Endodermal cell (in vitro differentiated cells): ENCODE measurements around the gene SHC2. TPM values are rescaled to one million over a fixed set of nuclear protein-coding genes. Genes with fewer than 3 reads are reported as not detected.

Source experiments
- DNase-seq: peaks from one replicate; pipeline ENCODE4 v3.0.0-alpha.2; 2017
- H3K27ac ChIP-seq: 2 replicates; pipeline ENCODE4 v1.5.1; 2013; ENCODE audit warnings: mild to moderate bottlenecking, low read depth, low read length, moderate library complexity
- H3K27me3 ChIP-seq: 2 replicates; pipeline ENCODE4 v1.6.1; 2013; ENCODE audit warnings: mild to moderate bottlenecking, low read length, moderate library complexity; ENCODE audit not compliant: insufficient read depth, control insufficient read depth, poor library complexity, severe bottlenecking
- H3K36me3 ChIP-seq: 2 replicates; pipeline ENCODE4 v1.7.0; 2013; ENCODE audit warnings: mild to moderate bottlenecking, low read length, moderate library complexity; ENCODE audit not compliant: control insufficient read depth, insufficient read depth
- H3K4me1 ChIP-seq: one replicate; pipeline ENCODE4 v1.7.0; 2013; ENCODE audit warnings: low read length; ENCODE audit not compliant: control insufficient read depth, insufficient read depth
- H3K4me3 ChIP-seq: 2 replicates; pipeline ENCODE4 v1.5.1; 2013; ENCODE audit warnings: mild to moderate bottlenecking, low read length, moderate library complexity
- H3K9ac ChIP-seq: 2 replicates; pipeline ENCODE4 v1.6.1; 2013; ENCODE audit warnings: mild to moderate bottlenecking, low read length, moderate library complexity; ENCODE audit not compliant: poor library complexity, severe bottlenecking; ENCODE audit errors: extremely low read depth
- H3K9me3 ChIP-seq: 2 replicates; pipeline ENCODE4 v1.6.1; 2013; ENCODE audit warnings: mild to moderate bottlenecking, low read length, moderate library complexity; ENCODE audit not compliant: control insufficient read depth
- H3K27ac Mint-ChIP-seq: 2 replicates; pipeline ENCODE4 v1.8.0; 2020; ENCODE audit warnings: mixed read lengths
- H3K27me3 Mint-ChIP-seq: 2 replicates; pipeline ENCODE4 v1.8.0; 2021; ENCODE audit warnings: mild to moderate bottlenecking, mixed read lengths; ENCODE audit not compliant: insufficient read depth
- H3K36me3 Mint-ChIP-seq: 2 replicates; pipeline ENCODE4 v1.8.0; 2020; ENCODE audit warnings: low read depth, mixed read lengths
- H3K4me1 Mint-ChIP-seq: 2 replicates; pipeline ENCODE4 v1.8.0; 2020; ENCODE audit warnings: mixed read lengths
- H3K4me3 Mint-ChIP-seq: 2 replicates; pipeline ENCODE4 v1.8.0; 2020; ENCODE audit warnings: mild to moderate bottlenecking, moderate library complexity, mixed read lengths
- H3K9me3 Mint-ChIP-seq: 2 replicates; pipeline ENCODE4 v1.8.0; 2020; ENCODE audit warnings: mild to moderate bottlenecking, mixed read lengths
- CTCF ChIP-seq: fragments of 200-600 bp; sonication (generic); conservative IDR thresholded peaks from 2 replicates; pipeline ENCODE4 v1.5.0; 2021; ENCODE audit warnings: antibody characterized with exemption, mild to moderate bottlenecking
- WGBS, 2 experiments: methylation state at CpG; one replicate each; pipeline versions ENCODE4 v1.1.5 to v1.1.7; 2013; ENCODE audit warnings: missing lambda C conversion rate in 2 of 2, mixed read lengths in 1 of 2; ENCODE audit not compliant: insufficient coverage in 1 of 2, insufficient read length in 1 of 2; 5-methylcytosine and 5-hydroxymethylcytosine counted together
- total RNA-seq, 2 donors: library from RNA; stranded (reverse); fragmentation: NEBNext Ultra II Directional in 1 of 2; extraction: Animal tissue kit (Norgen Biotek cat#: 25700) in 1 of 2; gene quantifications; 2 replicates in 1 of 2; 3 replicates in 1 of 2; pipeline ENCODE4 v1.2.1, GENCODE V29; 2021

Gene SHC2
- total RNA-seq, 2 donors from 2014 or later: 56.5 to 93.0 TPM

- H3K4me1 ChIP-seq: no peaks in the 10 kb centered on the region
- Mint-ChIP-seq H3K27ac (no peak overlapping the region), H3K4me3 (peak overlapping the region; percentile 53), H3K36me3 (no peaks in the 10 kb centered on the region), H3K27me3 (peaks cover 10% of the 10 kb centered on the region), H3K9me3 (no peaks in the 10 kb centered on the region), H3K4me1 (peaks cover 8% of the 10 kb centered on the region)
- 0 to 8% methylated on average over 7 to 26 of the region's 30 CpGs for WGBS, 2 experiments
- H3K36me3 ChIP-seq: no peaks in the 10 kb centered on the region
- H3K4me3 ChIP-seq: peak overlapping the region; percentile 73
- H3K9me3 ChIP-seq: no peaks in the 10 kb centered on the region
- peak overlapping the region; percentile 15 for H3K9ac ChIP-seq
- peak; percentile 67 for DNase-seq
- no peak for TF ChIP-seq CTCF
- H3K27me3 ChIP-seq: peaks cover 11% of the 10 kb centered on the region
- no peak overlapping the region for H3K27ac ChIP-seq
These were observed 52.4 kb downstream of the SHC2 start for GRCh38 chr19:408441-408901.

- 86 to 87% methylated on average over 54 to 70 of the region's 70 CpGs for WGBS, 2 experiments
- Mint-ChIP-seq H3K9me3 (no peaks in the 10 kb centered on the region), H3K4me3 (peak overlapping the region; percentile 53), H3K27me3 (peaks cover 10% of the 10 kb centered on the region), H3K36me3 (no peaks in the 10 kb centered on the region), H3K4me1 (peaks cover 8% of the 10 kb centered on the region), H3K27ac (no peak overlapping the region)
- Histone ChIP-seq H3K4me1 (no peaks in the 10 kb centered on the region), H3K27me3 (peaks cover 11% of the 10 kb centered on the region), H3K27ac (no peak overlapping the region), H3K36me3 (no peaks in the 10 kb centered on the region), H3K9ac (peak overlapping the region; percentile 15), H3K4me3 (peak overlapping the region; percentile 73), H3K9me3 (no peaks in the 10 kb centered on the region)
- TF ChIP-seq CTCF: no peak
- peak; percentile 53 for DNase-seq
These were observed 53.1 kb downstream of the SHC2 start for GRCh38 chr19:407511-408440.

DNA sequence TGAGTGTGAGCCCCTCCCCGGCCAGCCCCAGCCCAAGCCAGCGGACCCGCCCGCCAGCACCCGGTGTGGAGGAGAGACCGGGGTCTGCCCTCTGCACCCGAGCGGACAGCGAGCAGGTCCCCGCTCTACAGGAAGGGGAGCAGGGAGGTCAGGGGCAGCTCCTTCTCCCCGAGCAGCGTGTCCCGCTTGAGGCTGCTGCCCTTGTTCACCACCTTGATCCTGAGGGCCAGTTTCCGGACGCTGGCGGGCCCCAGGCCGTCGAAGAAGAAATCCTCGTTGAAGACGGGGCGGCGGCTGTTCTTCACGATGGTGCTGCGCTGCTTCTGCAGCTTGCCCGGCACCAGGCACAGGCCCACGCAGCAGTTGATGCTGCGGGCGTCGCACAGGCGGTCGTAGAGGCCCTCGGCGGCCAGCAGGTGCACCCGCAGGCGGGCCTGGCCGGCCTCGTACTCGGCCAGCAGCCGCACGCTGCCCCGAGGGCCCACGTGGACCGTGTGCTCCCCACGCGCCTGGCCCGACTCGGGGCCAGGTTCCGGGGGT, 53.8 kb downstream of the SHC2 start:
- H3K27ac ChIP-seq: no peak overlapping the region
- H3K4me1 Mint-ChIP-seq: peaks cover 6% of the 10 kb centered on the region
- H3K27me3 Mint-ChIP-seq: peaks cover 10% of the 10 kb centered on the region
- WGBS, 2 experiments: 93 to 94% methylated on average over 41 to 48 of the region's 48 CpGs
- no peak overlapping the region for H3K4me3 Mint-ChIP-seq
- no peak for TF ChIP-seq CTCF
- no peak overlapping the region for H3K27ac Mint-ChIP-seq
- no peak overlapping the region for H3K9ac ChIP-seq
- H3K4me1 ChIP-seq: no peaks in the 10 kb centered on the region
- DNase-seq: peak; percentile 50
- no peak overlapping the region for H3K4me3 ChIP-seq
- no peaks in the 10 kb centered on the region for H3K36me3 ChIP-seq
- no peaks in the 10 kb centered on the region for H3K36me3 Mint-ChIP-seq
- H3K27me3 ChIP-seq: peaks cover 11% of the 10 kb centered on the region
- H3K9me3 Mint-ChIP-seq: no peaks in the 10 kb centered on the region
- no peaks in the 10 kb centered on the region for H3K9me3 ChIP-seq
